ENCODE results near the gene KCNJ15.
"Not testable (repeated sequence)": the region's sequence is repeated elsewhere in the genome, so short reads cannot be mapped to it uniquely, and the experiment has no call there.

Gene KCNJ15

GRCh38 chr21:38256599-38257302, at the start of gene KCNJ15:
TSS of gene KCNJ15 (plus strand) at chr21:38256991. CDS start at chr21:38299262, 42,271 bp downstream.
- DNase-seq: no peak

- no peak for DNase-seq
Observed at GRCh38 chr21:38208118-38208517, 48.7 kb upstream of the KCNJ15 start.

GRCh38 chr21:38211321-38211720, 45.5 kb upstream of the KCNJ15 start:
- no peak for DNase-seq

DNA sequence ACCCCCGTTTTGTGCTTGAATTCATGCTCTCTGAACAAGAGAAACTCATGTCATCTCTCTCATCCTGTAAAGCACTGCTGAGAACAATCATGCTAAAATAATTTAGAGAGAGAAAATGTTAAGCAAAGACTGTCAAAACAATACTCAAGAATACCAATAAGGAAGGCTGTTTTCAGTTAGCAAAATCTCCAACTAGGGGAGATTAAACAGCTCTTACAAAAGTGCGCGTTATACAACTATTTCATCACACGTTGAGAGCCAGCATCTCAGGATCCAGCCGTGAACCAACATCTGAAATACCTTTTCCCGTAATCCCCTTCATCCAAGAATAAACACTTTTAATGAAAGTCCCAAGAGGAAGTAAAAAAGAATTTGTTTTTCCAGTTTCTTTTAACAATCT, 44.1 kb upstream of the KCNJ15 start:
- no peak for DNase-seq

GRCh38 chr21:38219049-38219628, 37.7 kb upstream of the KCNJ15 start:
- DNase-seq: peak; percentile 69

DNA sequence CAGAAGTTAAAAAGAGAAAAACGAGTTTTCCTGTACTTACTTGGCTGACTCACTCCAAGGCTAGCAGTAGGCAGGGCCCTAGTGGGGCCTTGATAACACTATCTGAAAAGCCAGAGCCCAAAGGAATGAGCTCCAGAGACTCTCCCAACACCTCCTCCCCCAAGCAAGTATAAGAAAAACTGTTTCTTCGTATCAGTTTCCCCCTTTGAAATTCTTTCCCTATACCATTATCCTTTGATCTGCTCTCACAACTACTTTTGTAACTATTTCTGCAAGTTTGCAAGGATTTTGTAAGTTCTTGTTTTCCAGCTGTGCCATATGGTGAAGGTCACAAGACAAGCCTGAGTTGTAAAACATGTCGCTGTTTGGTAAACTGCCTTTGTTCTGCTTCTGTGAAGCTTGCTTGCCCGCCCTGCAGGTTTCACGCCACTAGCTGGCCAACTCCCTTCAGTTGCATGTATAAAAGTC, 36.5 kb upstream of the KCNJ15 start:
- DNase-seq: no peak

- no peak for DNase-seq
Observed at GRCh38 chr21:38221594-38221993, 35.2 kb upstream of the KCNJ15 start.

DNA sequence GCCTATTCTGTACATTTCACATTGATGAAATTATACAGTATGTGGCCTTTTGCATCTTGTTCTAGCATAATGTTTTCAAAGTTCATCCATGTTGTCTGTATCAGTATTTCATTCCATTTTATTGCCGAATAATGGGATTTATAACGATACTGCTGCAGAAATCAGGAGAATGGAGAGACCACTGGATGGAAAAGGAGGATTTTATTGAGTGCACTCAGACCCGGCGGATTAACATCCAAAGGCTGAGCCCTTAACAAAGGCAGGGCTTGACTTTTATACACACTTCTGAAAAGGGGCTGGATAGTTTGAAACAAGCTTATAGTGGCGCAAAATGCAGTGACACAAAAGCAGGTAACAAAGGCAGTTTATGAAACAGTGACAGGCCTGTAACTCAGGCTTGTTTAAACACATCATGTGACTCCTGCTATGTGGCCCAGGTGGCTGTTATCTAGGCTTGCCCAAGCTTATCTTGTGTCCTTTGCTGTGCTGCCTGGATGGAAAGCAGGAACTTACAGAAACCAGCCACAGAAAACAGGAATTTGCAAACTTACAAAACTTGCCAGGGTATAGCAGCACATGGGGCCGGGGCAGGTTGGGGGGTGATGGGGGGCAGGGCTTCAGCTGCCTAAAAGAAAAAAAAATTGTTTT, 32.8 kb upstream of the KCNJ15 start:
- no peak for DNase-seq

DNA sequence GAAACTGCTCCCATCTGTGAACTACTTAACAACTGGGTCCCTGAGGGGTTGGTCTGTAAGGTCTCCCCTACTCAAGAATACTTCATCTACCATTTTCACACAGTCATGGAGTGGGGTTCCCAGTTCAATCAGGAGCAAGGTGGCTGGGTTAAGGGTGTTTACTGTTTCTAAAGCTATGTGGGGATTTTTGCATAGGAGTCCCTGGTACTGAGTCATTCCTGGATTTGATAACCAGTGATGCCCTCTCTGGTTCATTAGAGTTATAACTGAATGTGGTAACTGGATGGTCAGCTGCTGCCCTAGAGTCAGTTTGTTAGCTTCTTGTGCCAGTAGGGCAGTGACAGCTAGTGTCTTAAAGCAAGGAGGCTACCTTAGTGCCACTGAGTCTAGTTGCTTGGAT, 29.4 kb upstream of the KCNJ15 start:
- DNase-seq: no peak

GRCh38 chr21:38228115-38228514, 28.7 kb upstream of the KCNJ15 start:
- no peak for DNase-seq

DNA sequence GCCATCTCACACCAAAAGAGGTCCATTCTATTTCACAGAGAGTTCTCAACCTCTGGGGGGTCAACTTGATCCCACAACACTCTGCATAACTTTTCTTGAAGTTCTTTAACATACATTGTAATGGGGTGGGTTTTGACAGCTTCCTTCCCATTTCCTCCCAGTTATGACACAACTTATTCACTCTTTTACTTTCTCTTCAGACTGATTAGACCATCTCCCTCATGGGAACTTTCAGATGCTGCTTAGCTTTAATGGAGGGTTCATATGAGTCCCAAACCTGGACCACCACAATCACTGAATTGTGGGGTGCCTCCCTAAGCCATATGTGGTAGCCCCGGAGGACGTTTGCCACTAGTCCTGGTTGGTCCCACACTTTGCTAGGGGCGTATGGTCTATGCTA, 28.3 kb upstream of the KCNJ15 start:
- no peak for DNase-seq

DNA sequence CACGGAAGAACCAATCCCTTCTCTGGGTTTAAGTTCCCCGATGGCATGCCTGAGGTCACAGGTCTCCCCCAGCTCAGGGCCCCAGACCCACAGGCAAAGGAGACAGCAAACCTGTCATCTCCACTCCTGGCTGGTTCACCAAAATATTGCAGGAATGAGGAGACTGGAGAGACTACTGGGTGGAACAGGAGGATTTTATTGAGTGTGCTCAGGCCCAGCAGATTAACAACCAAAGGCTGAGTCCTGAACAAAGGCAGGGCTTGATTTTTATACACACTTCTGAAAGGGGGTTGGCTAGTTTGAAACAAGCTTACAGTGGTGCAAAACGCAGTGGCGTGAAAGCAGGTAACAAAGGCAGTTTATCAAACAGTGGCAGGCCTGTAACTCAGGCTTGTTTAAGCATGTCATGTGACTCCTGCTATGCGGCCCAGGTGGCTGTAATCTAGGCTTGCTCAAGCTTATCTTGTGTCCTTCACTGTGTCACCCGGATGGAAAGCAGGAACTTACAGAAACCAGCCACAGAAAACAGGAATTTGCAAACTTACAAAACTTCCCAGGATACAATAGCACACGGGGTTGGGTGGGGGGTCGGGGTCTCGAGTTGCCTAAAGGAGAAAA, 27.4 kb upstream of the KCNJ15 start:
- DNase-seq: no peak

DNA sequence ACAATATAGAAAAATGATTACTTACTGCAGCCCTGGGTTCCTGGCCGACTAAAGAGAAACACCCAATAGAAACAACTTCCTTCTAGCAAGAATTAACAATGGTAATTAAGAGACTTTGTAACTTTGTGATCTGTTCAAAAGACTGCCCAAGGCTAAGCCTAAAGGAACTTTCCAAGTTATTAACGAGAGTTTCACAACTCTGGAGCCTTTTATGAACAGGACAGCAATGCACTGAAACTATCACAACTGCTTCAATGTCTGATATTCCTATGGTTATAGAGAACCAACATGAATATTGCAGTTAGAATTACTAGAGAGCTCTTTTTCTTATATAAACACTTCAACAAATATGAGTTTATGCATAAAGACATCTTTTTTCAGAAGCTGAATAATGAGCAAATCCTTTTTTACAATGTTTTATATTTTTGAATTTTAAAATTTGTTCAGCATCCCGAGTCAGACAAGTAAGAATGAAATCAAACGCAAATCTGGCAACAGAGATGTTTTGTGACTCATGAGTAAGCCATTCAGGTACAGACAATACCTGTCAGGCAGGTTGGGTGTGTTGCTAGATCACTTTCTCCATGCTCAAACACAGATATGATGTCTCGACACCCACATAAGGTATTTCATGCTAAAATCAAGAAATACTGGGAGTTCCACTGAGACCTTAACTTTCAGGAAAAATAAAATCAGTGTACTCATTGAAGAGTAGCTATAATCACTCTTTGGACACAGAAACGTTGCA, 22.2 kb upstream of the KCNJ15 start:
- DNase-seq: no peak

GRCh38 chr21:38235251-38235650, 21.5 kb upstream of the KCNJ15 start:
- DNase-seq: not testable (repeated sequence)

DNA sequence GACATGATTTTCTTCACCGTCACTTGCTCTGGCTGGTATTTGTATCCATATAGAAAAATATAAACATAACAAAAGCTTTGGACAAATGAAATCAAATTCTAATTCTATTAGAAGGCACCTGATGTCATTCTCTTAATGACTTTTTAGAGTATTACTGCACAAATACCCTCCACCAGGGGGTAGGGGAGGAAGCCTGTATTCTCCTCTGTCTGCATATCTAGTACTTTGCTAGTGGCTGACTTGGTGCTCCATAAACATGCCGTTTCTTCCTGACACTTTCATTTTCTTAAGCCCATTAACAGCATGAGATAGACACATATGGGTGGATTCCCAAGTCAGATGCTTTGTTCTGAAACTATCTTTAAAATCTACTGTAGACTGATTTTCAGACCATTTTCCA, 20.6 kb upstream of the KCNJ15 start:
- no peak for DNase-seq

DNA sequence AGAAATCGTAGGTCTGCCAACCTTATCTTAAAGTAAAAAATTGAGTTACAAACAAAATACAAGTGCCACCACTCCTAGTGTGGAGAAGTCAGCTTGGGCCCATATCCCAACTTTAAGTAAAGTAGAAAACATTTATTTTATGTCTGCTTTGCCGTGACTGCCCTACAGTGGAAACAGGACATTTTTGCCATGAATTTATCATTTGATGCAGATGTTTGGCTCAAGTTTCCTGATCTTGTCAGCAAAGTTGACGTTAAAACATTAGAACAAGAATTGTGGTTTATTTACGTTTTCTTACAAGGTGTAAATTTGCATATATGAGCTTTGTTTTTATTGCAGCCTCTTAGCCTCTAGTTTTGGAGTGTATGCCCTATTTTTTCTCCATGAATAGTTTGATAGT, 17.1 kb upstream of the KCNJ15 start:
- DNase-seq: no peak

GRCh38 chr21:38240129-38240528, 16.7 kb upstream of the KCNJ15 start:
- peak; percentile 18 for DNase-seq

DNA sequence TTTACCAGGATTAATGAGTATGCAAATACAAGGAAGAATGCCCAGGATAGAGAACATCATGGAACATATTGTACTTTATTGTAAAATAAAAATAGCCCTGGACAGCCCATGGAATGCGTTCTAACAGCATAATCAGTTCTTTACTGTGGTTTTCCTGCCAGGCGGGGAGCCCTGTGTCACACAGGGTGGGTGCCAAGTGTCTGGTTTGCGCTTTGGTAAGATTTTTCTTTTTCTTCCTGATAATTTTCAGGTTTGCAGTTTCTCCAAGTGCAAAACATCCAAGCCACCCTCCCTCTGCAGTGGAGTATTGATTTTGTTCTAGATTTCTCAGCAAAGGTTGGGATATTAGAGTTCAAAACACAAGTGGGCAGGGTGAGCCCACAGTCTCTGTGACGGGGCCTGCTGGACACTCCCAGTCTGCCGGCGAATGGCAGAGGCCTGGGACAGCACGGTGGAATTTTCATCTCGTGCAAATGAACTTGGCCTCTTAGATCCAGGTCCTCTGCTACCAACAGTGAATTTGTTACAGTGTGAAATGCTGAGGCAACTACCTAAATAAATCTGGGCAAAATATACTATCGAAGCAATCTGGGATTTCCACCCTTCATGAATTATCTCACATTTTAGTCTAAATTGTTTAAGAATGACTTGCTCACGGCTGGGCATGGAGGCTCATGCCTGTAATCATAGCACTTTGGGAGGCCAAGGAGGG, 15.6 kb upstream of the KCNJ15 start:
- no peak for DNase-seq

DNA sequence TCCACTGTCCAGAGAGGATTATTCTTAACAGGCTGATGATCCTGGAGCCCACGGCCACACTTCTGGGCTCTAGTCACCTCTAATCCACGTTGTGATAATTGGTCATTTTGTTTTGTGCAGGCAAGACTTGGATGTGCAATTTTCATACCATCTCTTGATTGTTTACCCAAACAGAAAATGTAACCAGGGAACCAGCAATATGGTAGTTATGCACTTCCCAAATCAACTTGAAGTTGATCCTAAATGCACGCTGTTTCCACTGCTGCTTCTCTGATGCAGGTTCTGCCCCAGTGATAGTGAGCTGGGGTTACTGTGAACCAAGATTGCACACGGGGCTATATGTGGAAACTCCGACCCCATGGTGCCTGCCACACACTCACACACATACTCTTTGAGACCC, 14.7 kb upstream of the KCNJ15 start:
- no peak for DNase-seq

GRCh38 chr21:38243732-38244406, 12.9 kb upstream of the KCNJ15 start:
- DNase-seq: no peak

GRCh38 chr21:38244407-38244787, 12.4 kb upstream of the KCNJ15 start:
- DNase-seq: no peak

Data from kidney glomerular epithelial cell (primary cell).